ENCODE results near the gene OBSCN. TPM values are rescaled to one million over a fixed set of nuclear protein-coding genes. Genes with fewer than 3 reads are reported as not detected.

OBSCN gene
- total RNA-seq, 1 donor from 2014 or later = 22.1 TPM

- intact Hi-C loops (cut with micrococcal nuclease) = loop anchor here (2.0 kb wide), 1 partner anchor 81 kb away; a partner anchor contains a TSS
- peaks cover 6% of the 10 kb centered on the region for H3K4me1 Mint-ChIP-seq (ENCODE audit: low read depth)
- H3K4me3 Mint-ChIP-seq (ENCODE audit: low read depth) = peak overlapping the region; percentile 8
- no peak overlapping the region for H3K27ac Mint-ChIP-seq
- H3K9me3 Mint-ChIP-seq = no peaks in the 10 kb centered on the region
- DNase-seq (ENCODE audit: low spot score) = no peak
- H3K36me3 Mint-ChIP-seq (ENCODE audit: low read depth) = no peaks in the 10 kb centered on the region
- peaks cover 33% of the 10 kb centered on the region for H3K27me3 Mint-ChIP-seq (ENCODE audit: low read depth)
Measured at GRCh38 chr1:228377664-228378089, 169.8 kb downstream of the OBSCN start.

GRCh38 chr1:228378090-228378872 lies 170.4 kb downstream of the OBSCN start:
- peaks cover 6% of the 10 kb centered on the region for H3K4me1 Mint-ChIP-seq (ENCODE audit: low read depth)
- H3K36me3 Mint-ChIP-seq (ENCODE audit: low read depth) = no peaks in the 10 kb centered on the region
- DNase-seq (ENCODE audit: low spot score) = peak; percentile 47
- no peaks in the 10 kb centered on the region for H3K9me3 Mint-ChIP-seq
- intact Hi-C loops (cut with micrococcal nuclease) = loop anchor here (2.0 kb wide), 1 partner anchor 81 kb away; a partner anchor contains a TSS
- no peak overlapping the region for H3K27ac Mint-ChIP-seq
- H3K27me3 Mint-ChIP-seq (ENCODE audit: low read depth) = peaks cover 33% of the 10 kb centered on the region
- peak overlapping the region; percentile 81 for H3K4me3 Mint-ChIP-seq (ENCODE audit: low read depth)

- Mint-ChIP-seq H3K36me3 (ENCODE audit: low read depth) (no peaks in the 10 kb centered on the region), H3K4me1 (ENCODE audit: low read depth) (peaks cover 6% of the 10 kb centered on the region), H3K9me3 (no peaks in the 10 kb centered on the region), H3K27ac (no peak overlapping the region), H3K4me3 (ENCODE audit: low read depth) (peak overlapping the region; percentile 81), H3K27me3 (ENCODE audit: low read depth) (peaks cover 33% of the 10 kb centered on the region)
- intact Hi-C loops (cut with micrococcal nuclease) = loop anchor here (2.0 kb wide), 1 partner anchor 80 kb away; a partner anchor contains a TSS
- DNase-seq (ENCODE audit: low spot score) = no peak
Measured at GRCh38 chr1:228378873-228379460, 171.1 kb downstream of the OBSCN start.

DNA sequence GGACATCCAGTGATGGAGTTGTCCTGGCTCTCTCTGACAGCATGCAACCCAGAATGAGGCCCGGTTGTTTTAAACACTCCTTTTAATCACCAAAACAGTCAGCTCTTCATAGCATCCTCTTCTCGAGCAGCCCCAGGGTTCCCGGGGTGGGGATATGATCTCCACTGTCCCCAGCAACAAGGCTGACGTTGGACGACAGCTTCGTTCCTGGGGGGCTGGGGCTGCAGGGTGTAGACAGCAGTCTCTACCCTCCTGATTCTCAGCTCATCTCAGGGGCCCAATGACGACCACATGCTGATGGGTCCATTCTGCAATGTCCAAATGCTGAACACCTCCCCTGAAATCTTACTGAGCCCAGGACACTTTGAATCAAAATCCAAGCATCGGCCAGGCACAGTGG lies 171.8 kb downstream of the OBSCN start:
- H3K27me3 Mint-ChIP-seq (ENCODE audit: low read depth) = peaks cover 33% of the 10 kb centered on the region

GRCh38 chr1:228381356-228381755 lies 173.5 kb downstream of the OBSCN start:
- H3K9me3 Mint-ChIP-seq = no peaks in the 10 kb centered on the region
- H3K4me1 Mint-ChIP-seq (ENCODE audit: low read depth) = peaks cover 6% of the 10 kb centered on the region
- DNase-seq (ENCODE audit: low spot score) = no peak
- H3K27ac Mint-ChIP-seq = no peak overlapping the region
- no peak overlapping the region for H3K4me3 Mint-ChIP-seq (ENCODE audit: low read depth)
- H3K36me3 Mint-ChIP-seq (ENCODE audit: low read depth) = no peaks in the 10 kb centered on the region
- peaks cover 43% of the 10 kb centered on the region for H3K27me3 Mint-ChIP-seq (ENCODE audit: low read depth)
- intact Hi-C loops (cut with micrococcal nuclease) = no loop called here

More for the DNA sequence above, 171.8 kb downstream of the OBSCN start:
- peaks cover 6% of the 10 kb centered on the region for H3K4me1 Mint-ChIP-seq (ENCODE audit: low read depth)
- no peak overlapping the region for H3K27ac Mint-ChIP-seq
- H3K4me3 Mint-ChIP-seq (ENCODE audit: low read depth) = peak overlapping the region; percentile 47
- intact Hi-C loops (cut with micrococcal nuclease) = loop anchor here (2.0 kb wide), 1 partner anchor 79 kb away; a partner anchor contains a TSS
- H3K9me3 Mint-ChIP-seq = no peaks in the 10 kb centered on the region
- DNase-seq (ENCODE audit: low spot score) = no peak
- H3K36me3 Mint-ChIP-seq (ENCODE audit: low read depth) = no peaks in the 10 kb centered on the region

DNA sequence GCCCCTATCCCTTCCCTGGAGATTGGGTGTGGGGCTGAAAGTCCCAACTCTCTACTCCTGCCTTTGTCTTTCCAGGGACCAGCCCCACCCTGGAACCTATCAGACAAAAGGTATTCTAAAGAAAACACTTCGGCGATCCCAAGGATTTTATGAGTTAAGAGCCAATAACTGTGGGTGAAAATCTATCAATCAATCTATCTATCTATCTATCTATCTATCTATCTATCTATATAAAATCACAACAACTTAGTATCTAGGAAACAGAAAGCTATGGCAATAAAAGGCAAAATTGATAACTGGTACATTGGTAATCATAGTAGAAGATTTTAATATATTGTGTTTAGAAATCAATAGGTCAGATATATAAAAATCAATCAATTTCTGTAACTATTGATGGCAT lies 175.9 kb downstream of the OBSCN start:
- DNase-seq (ENCODE audit: low spot score) = no peak
- Mint-ChIP-seq H3K4me1 (ENCODE audit: low read depth) (peaks cover 3% of the 10 kb centered on the region), H3K4me3 (ENCODE audit: low read depth) (no peak overlapping the region), H3K27me3 (ENCODE audit: low read depth) (peaks cover 43% of the 10 kb centered on the region), H3K27ac (no peak overlapping the region), H3K36me3 (ENCODE audit: low read depth) (no peaks in the 10 kb centered on the region), H3K9me3 (no peaks in the 10 kb centered on the region)
- intact Hi-C loops (cut with micrococcal nuclease) = no loop called here

DNA sequence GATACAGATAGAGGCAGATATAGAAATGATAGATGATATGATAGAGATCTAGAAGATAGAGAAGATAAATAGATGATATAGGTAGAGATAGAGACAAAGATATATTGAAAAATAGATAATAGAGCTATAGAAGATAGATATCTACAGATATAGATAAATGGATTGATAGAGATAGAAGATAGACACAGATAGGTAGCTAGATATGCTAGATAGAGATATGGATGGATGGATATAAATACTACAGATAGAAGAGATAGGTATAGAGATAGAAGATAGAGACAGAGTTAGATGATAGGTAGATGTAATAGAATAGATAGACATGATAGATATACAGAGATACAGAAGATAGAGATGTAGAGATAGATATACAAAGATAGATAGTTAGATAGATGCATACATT lies 177.4 kb downstream of the OBSCN start:
- no peak for DNase-seq (ENCODE audit: low spot score)
- no peak overlapping the region for H3K4me3 Mint-ChIP-seq (ENCODE audit: low read depth)
- H3K27ac Mint-ChIP-seq = no peak overlapping the region
- H3K4me1 Mint-ChIP-seq (ENCODE audit: low read depth) = no peaks in the 10 kb centered on the region
- H3K9me3 Mint-ChIP-seq = no peaks in the 10 kb centered on the region
- H3K36me3 Mint-ChIP-seq (ENCODE audit: low read depth) = no peaks in the 10 kb centered on the region
- intact Hi-C loops (cut with micrococcal nuclease) = no loop called here
- peaks cover 29% of the 10 kb centered on the region for H3K27me3 Mint-ChIP-seq (ENCODE audit: low read depth)

DNA sequence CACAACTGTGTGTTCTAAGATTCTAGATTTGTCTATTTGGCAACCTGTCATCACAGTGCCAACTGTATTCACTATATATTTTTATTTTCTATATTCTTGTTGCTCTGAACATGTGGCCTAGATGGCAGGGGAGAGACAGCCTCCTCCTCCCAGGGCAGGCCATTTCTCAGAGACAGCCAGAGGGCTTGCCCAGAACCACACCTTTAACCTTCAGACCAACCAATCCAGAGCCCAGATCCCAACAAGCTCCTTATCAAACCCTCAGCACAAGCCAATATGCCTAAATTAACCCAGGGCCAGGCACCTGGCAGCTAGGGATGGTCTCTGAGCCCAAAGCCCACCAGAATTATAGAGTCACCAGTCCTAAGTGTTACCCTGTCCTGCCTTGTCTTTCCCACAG lies 179.5 kb downstream of the OBSCN start:
- no peak overlapping the region for H3K27ac Mint-ChIP-seq
- H3K4me3 Mint-ChIP-seq (ENCODE audit: low read depth) = no peak overlapping the region
- peaks cover 16% of the 10 kb centered on the region for H3K27me3 Mint-ChIP-seq (ENCODE audit: low read depth)
- DNase-seq (ENCODE audit: low spot score) = no peak
- no peaks in the 10 kb centered on the region for H3K4me1 Mint-ChIP-seq (ENCODE audit: low read depth)
- intact Hi-C loops (cut with micrococcal nuclease) = no loop called here
- no peaks in the 10 kb centered on the region for H3K9me3 Mint-ChIP-seq
- H3K36me3 Mint-ChIP-seq (ENCODE audit: low read depth) = peaks cover 1% of the 10 kb centered on the region

DNA sequence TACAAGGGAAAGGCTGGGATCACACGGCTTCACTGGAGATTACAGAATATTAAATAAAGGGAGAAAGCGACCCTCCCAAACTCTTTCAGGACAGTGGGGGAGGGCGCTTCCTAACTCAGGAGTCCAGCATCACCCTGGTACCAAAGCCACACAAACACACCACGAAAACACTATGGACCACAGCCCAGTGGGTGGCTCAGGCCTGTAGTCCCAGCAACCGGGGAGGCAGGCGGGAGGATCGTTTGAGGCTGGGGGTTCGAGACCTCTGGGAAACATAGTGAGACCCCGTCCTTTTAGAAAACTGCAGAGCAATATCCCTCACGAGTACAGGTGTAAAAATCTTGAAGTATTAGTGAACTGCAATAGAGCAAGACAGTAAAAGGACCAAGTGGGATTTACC lies 182.8 kb downstream of the OBSCN start:
- Mint-ChIP-seq H3K4me3 (ENCODE audit: low read depth) (no peak overlapping the region), H3K27ac (no peak overlapping the region), H3K27me3 (ENCODE audit: low read depth) (peaks cover 8% of the 10 kb centered on the region), H3K9me3 (no peaks in the 10 kb centered on the region), H3K36me3 (ENCODE audit: low read depth) (peaks cover 24% of the 10 kb centered on the region), H3K4me1 (ENCODE audit: low read depth) (no peaks in the 10 kb centered on the region)
- DNase-seq (ENCODE audit: low spot score) = no peak
- intact Hi-C loops (cut with micrococcal nuclease) = no loop called here

- DNase-seq (ENCODE audit: low spot score) = no peak
- Mint-ChIP-seq H3K4me3 (ENCODE audit: low read depth) (no peak overlapping the region), H3K36me3 (ENCODE audit: low read depth) (peaks cover 33% of the 10 kb centered on the region), H3K27ac (no peak overlapping the region), H3K27me3 (ENCODE audit: low read depth) (peaks cover 2% of the 10 kb centered on the region), H3K9me3 (no peaks in the 10 kb centered on the region), H3K4me1 (ENCODE audit: low read depth) (no peaks in the 10 kb centered on the region)
- intact Hi-C loops (cut with micrococcal nuclease) = no loop called here
Measured at GRCh38 chr1:228391411-228392020, 183.7 kb downstream of the OBSCN start.

DNA sequence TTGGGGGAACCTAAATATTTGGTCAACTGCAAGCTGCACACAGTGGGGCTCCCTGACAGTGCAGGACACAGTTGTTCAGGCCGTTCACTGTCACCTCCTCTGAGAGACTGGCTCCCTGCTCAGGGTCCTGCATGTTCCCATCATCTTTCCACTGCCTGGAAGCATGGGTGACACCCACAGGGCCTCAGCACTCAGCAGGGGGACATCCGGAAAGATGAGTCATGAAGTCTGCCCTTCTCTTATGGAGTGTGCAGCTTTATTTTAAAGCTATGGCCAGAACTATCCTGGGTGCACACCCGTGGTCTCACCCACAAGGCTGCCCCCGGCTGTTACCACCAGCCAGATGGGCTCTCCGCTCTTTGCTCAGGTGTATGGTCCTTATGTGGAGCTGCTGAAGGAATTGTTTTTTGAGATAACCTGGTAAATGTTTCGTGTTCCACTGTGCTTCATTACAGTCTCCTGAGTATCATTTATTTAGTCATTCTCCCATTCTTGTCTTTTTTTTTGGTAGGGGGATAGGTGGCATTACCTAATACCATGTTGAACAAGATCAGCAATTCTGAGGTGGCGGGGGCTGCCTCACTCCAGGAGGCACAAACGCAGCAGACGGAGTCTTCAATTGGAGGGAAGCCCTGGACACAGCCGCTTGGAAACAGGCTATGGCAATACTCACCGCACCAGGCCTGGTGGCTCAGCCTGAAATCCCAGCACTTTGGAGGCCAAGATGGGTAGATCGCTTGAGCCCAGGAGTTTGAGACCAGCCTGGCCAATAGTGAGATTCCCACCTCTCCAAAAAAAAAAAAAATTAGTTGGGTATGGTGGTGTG lies 184.5 kb downstream of the OBSCN start:
- H3K27ac Mint-ChIP-seq = no peak overlapping the region
- H3K4me3 Mint-ChIP-seq (ENCODE audit: low read depth) = no peak overlapping the region
- H3K4me1 Mint-ChIP-seq (ENCODE audit: low read depth) = no peaks in the 10 kb centered on the region
- DNase-seq (ENCODE audit: low spot score) = no peak
- H3K36me3 Mint-ChIP-seq (ENCODE audit: low read depth) = peaks cover 34% of the 10 kb centered on the region
- intact Hi-C loops (cut with micrococcal nuclease) = no loop called here
- no peaks in the 10 kb centered on the region for H3K9me3 Mint-ChIP-seq
- no peaks in the 10 kb centered on the region for H3K27me3 Mint-ChIP-seq (ENCODE audit: low read depth)

GRCh38 chr1:228393268-228393701 lies 185.4 kb downstream of the OBSCN start:
- intact Hi-C loops (cut with micrococcal nuclease) = no loop called here
- H3K9me3 Mint-ChIP-seq = no peaks in the 10 kb centered on the region
- H3K27ac Mint-ChIP-seq = no peak overlapping the region
- H3K27me3 Mint-ChIP-seq (ENCODE audit: low read depth) = no peaks in the 10 kb centered on the region
- H3K36me3 Mint-ChIP-seq (ENCODE audit: low read depth) = peaks cover 42% of the 10 kb centered on the region
- peaks cover 8% of the 10 kb centered on the region for H3K4me1 Mint-ChIP-seq (ENCODE audit: low read depth)
- DNase-seq (ENCODE audit: low spot score) = no peak
- no peak overlapping the region for H3K4me3 Mint-ChIP-seq (ENCODE audit: low read depth)

Data from activated T-helper 2 cell treated with anti-CD3 and anti-CD28 coated beads, Interferon-gamma antibody, Interleukin-2, Interleukin-4, amounts not matched to agents 10 μg/mL and 5 μg/mL and 100 μg/mL, durations not matched to agents 14 hours and 24 hours and 36 hours (primary cell).